Activated T-cell treated with anti-CD3 and anti-CD28 coated beads for 48 hours (primary cell): ENCODE results near the gene AMBP.
"Not testable (repeated sequence)": the region's sequence is repeated elsewhere in the genome, so short reads cannot be mapped to it uniquely, and the experiment has no call there.

Source experiments
- DNase-seq: peaks from one replicate; pipeline ENCODE4 v3.0.0-alpha.2; 2020; ENCODE audit warnings: low read depth

Gene AMBP

GRCh38 chr9:114050646-114051045 is 27.5 kb downstream of the AMBP start:
- no peak for DNase-seq

GRCh38 chr9:114050226-114050568 is 27.9 kb downstream of the AMBP start:
- DNase-seq, result no peak

GRCh38 chr9:114049441-114050225 is 28.5 kb downstream of the AMBP start:
- no peak for DNase-seq

- no peak for DNase-seq
Observed at GRCh38 chr9:114048533-114049415, 29.3 kb downstream of the AMBP start.

GRCh38 chr9:114047717-114048116 is 30.4 kb downstream of the AMBP start:
- DNase-seq, result no peak

GRCh38 chr9:114046875-114047274 is 31.2 kb downstream of the AMBP start:
- no peak for DNase-seq

GRCh38 chr9:114046237-114046755 is 31.8 kb downstream of the AMBP start:
- no peak for DNase-seq

- DNase-seq, result not testable (repeated sequence)
Observed at GRCh38 chr9:114043660-114044059, 34.4 kb downstream of the AMBP start.

GRCh38 chr9:114039484-114039883 is 38.6 kb downstream of the AMBP start:
- no peak for DNase-seq

- no peak for DNase-seq
Observed at GRCh38 chr9:114038724-114039313, 39.3 kb downstream of the AMBP start.

GRCh38 chr9:114037961-114038723 is 40.0 kb downstream of the AMBP start:
- no peak for DNase-seq

GRCh38 chr9:114037249-114037648 is 40.9 kb downstream of the AMBP start:
- DNase-seq, result no peak

GRCh38 chr9:114035845-114036801 is 42.0 kb downstream of the AMBP start:
- no peak for DNase-seq

- no peak for DNase-seq
Observed at GRCh38 chr9:114035221-114035844, 42.8 kb downstream of the AMBP start.

GRCh38 chr9:114034661-114035062 is 43.4 kb downstream of the AMBP start:
- no peak for DNase-seq

- no peak for DNase-seq
Observed at GRCh38 chr9:114034196-114034595, 43.9 kb downstream of the AMBP start.

GRCh38 chr9:114033397-114034103 is 44.5 kb downstream of the AMBP start:
- DNase-seq, result no peak

- no peak for DNase-seq
Observed at GRCh38 chr9:114031948-114032840, 45.9 kb downstream of the AMBP start.
